ENCODE results near the gene KCTD20. TPM values are rescaled to one million over a fixed set of nuclear protein-coding genes. Genes with fewer than 3 reads are reported as not detected.

KCTD20 gene
- total and polyA plus RNA-seq, 9 of the 15 experiments (the other 6 are each of a cell fraction or from before 2014, with no cell fraction given): 28.9 to 160 (median 70.6) TPM

GRCh38 chr6:36423101-36423824 lies 19.5 kb upstream of the KCTD20 start (continued):
- TF ChIP-seq SMC3 (conservative IDR thresholded peaks at IDR 0.05; ENCODE audit: insufficient read depth, low read depth, low read length): peak; percentile 93
- TF ChIP-seq, protein P1, sequence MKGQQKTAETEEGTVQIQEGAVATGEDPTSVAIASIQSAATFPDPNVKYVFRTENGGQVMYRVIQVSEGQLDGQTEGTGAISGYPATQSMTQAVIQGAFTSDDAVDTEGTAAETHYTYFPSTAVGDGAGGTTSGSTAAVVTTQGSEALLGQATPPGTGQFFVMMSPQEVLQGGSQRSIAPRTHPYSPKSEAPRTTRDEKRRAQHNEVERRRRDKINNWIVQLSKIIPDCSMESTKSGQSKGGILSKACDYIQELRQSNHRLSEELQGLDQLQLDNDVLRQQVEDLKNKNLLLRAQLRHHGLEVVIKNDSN (CRISPR knock-in tag; IDR thresholded peaks at IDR 0.05): peak; percentile 99
- no peak for TF ChIP-seq MEF2D (tag; conservative IDR thresholded peaks at IDR 0.05; ENCODE audit: low read depth)
- TF ChIP-seq POLR2AphosphoS5 (IDR thresholded peaks at IDR 0.05; ENCODE audit: control insufficient read depth, insufficient read depth, low read depth, low read length): peak; percentile 54; the same call in 1 of the 2 replicates
- TF ChIP-seq MCM5 (IDR thresholded peaks at IDR 0.05; ENCODE audit: low read depth): no peak
- TF ChIP-seq ZNF318 (IDR thresholded peaks at IDR 0.05; ENCODE audit: borderline replicate concordance in 1 of 2, low read depth in 1 of 2): no peak
- TF ChIP-seq, protein P2, sequence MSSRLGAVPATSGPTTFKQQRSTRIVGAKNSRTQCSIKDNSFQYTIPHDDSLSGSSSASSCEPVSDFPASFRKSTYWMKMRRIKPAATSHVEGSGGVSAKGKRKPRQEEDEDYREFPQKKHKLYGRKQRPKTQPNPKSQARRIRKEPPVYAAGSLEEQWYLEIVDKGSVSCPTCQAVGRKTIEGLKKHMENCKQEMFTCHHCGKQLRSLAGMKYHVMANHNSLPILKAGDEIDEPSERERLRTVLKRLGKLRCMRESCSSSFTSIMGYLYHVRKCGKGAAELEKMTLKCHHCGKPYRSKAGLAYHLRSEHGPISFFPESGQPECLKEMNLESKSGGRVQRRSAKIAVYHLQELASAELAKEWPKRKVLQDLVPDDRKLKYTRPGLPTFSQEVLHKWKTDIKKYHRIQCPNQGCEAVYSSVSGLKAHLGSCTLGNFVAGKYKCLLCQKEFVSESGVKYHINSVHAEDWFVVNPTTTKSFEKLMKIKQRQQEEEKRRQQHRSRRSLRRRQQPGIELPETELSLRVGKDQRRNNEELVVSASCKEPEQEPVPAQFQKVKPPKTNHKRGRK (tag; IDR thresholded peaks at IDR 0.05): no peak
- no peak for TF ChIP-seq FIP1L1 (IDR thresholded peaks at IDR 0.05; ENCODE audit: low read depth, low read length, poor library complexity, severe bottlenecking)
- no peak for TF ChIP-seq POLR2AphosphoS2 (IDR thresholded peaks at IDR 0.05; ENCODE audit: low read length)
- no peak for TF ChIP-seq ZNF174 (CRISPR knock-in tag; IDR thresholded peaks at IDR 0.05)
- TF ChIP-seq, protein P3, sequence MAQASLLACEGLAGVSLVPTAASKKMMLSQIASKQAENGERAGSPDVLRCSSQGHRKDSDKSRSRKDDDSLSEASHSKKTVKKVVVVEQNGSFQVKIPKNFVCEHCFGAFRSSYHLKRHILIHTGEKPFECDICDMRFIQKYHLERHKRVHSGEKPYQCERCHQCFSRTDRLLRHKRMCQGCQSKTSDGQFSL (CRISPR knock-in tag; IDR thresholded peaks at IDR 0.05): no peak
- TF ChIP-seq, protein P3 (tag; IDR thresholded peaks at IDR 0.05): no peak
- peak; percentile 95 for TF ChIP-seq CXXC5 (CRISPR knock-in tag; IDR thresholded peaks at IDR 0.05)
